Mesothelial cell of epicardium (in vitro differentiated cells): Measurements from ENCODE around the gene SMYD1. TPM values are rescaled to one million over a fixed set of nuclear protein-coding genes. Genes with fewer than 3 reads are reported as not detected.

ENCODE experiments used
- DNase-seq, 2 experiments: peaks; one replicate each; pipeline ENCODE4 v3.0.0; 2021; ENCODE audit warnings: low spot score in 2 of 2; ENCODE audit not compliant: unreplicated experiment in 2 of 2
- H3K27ac Mint-ChIP-seq: 2 replicates; pipeline ENCODE4 v1.8.0; 2021; ENCODE audit warnings: mixed read lengths
- H3K27me3 Mint-ChIP-seq: 2 replicates; pipeline ENCODE4 v1.8.0; 2021; ENCODE audit warnings: low read depth, mixed read lengths
- H3K36me3 Mint-ChIP-seq: 2 replicates; pipeline ENCODE4 v1.8.0; 2021; ENCODE audit warnings: mixed read lengths
- H3K4me1 Mint-ChIP-seq: 2 replicates; pipeline ENCODE4 v1.8.0; 2021; ENCODE audit warnings: mixed read lengths
- H3K4me3 Mint-ChIP-seq: 2 replicates; pipeline ENCODE4 v1.8.0; 2021; ENCODE audit warnings: mild to moderate bottlenecking, moderate library complexity, mixed read lengths
- H3K9me3 Mint-ChIP-seq: 2 replicates; pipeline ENCODE4 v1.8.0; 2021; ENCODE audit warnings: mixed read lengths
- total RNA-seq: library from RNA; stranded (reverse); gene quantifications from 3 replicates; pipeline ENCODE4 v1.2.1, GENCODE V29; 2021
- TF ChIP-seq, protein P1 (sequence below): fragments of 200-600 bp; sonication (generic); IDR thresholded peaks from one replicate; pipeline ENCODE4 v1.5.0; 2021; ENCODE audit warnings: antibody characterized with exemption; ENCODE audit not compliant: unreplicated experiment

Gene SMYD1
- total RNA-seq, 1 donor from 2014 or later = not detected

DNA sequence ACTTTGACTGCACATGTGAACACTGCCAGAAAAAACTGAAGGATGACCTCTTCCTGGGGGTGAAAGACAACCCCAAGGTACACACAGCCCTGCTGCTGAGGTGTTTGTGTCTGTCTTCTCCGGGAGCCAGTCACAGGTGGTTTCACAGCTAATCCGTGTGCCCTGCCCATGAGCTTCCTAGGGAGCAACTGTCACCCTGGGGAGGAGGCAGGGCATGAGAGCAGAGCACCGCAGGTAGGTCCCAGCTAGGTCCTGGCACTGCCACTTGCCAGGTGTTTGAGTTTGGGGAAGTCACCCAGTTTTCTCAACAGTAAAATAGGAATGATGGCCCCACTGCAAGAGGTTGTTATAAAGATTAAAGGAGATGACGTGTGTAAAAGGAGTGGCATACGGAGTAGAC is 29.1 kb downstream of the SMYD1 start:
- TF ChIP-seq, protein P1, sequence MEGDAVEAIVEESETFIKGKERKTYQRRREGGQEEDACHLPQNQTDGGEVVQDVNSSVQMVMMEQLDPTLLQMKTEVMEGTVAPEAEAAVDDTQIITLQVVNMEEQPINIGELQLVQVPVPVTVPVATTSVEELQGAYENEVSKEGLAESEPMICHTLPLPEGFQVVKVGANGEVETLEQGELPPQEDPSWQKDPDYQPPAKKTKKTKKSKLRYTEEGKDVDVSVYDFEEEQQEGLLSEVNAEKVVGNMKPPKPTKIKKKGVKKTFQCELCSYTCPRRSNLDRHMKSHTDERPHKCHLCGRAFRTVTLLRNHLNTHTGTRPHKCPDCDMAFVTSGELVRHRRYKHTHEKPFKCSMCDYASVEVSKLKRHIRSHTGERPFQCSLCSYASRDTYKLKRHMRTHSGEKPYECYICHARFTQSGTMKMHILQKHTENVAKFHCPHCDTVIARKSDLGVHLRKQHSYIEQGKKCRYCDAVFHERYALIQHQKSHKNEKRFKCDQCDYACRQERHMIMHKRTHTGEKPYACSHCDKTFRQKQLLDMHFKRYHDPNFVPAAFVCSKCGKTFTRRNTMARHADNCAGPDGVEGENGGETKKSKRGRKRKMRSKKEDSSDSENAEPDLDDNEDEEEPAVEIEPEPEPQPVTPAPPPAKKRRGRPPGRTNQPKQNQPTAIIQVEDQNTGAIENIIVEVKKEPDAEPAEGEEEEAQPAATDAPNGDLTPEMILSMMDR = no peak
- Mint-ChIP-seq H3K4me3 (no peak overlapping the region), H3K9me3 (no peaks in the 10 kb centered on the region), H3K36me3 (no peaks in the 10 kb centered on the region), H3K4me1 (no peaks in the 10 kb centered on the region), H3K27ac (no peak overlapping the region), H3K27me3 (peaks cover 13% of the 10 kb centered on the region)
- no peak for DNase-seq

DNA sequence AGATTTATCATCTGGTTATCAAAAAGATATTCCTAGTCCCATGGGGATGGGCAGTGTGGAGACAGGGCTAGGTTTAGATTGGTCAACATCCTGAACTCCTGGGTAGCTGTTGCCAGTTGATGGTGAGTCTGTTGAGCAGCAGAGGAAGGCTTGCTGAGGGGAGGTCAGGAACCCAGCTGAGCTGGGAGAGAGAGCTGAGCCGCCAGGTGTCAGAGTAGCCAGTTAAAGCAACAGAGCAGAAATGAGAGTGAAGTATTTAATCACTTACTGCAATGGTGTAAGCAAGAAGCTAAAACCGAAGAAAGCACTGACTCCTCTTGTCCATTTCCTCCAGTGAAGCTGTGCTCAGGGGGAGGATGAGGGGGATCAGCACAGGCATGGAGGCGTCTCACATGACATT is 29.6 kb downstream of the SMYD1 start:
- H3K4me3 Mint-ChIP-seq = no peak overlapping the region
- TF ChIP-seq, protein P1 = no peak
- no peak overlapping the region for H3K27ac Mint-ChIP-seq
- H3K27me3 Mint-ChIP-seq = peaks cover 13% of the 10 kb centered on the region
- H3K4me1 Mint-ChIP-seq = no peaks in the 10 kb centered on the region
- no peaks in the 10 kb centered on the region for H3K9me3 Mint-ChIP-seq
- no peak for DNase-seq
- no peaks in the 10 kb centered on the region for H3K36me3 Mint-ChIP-seq

DNA sequence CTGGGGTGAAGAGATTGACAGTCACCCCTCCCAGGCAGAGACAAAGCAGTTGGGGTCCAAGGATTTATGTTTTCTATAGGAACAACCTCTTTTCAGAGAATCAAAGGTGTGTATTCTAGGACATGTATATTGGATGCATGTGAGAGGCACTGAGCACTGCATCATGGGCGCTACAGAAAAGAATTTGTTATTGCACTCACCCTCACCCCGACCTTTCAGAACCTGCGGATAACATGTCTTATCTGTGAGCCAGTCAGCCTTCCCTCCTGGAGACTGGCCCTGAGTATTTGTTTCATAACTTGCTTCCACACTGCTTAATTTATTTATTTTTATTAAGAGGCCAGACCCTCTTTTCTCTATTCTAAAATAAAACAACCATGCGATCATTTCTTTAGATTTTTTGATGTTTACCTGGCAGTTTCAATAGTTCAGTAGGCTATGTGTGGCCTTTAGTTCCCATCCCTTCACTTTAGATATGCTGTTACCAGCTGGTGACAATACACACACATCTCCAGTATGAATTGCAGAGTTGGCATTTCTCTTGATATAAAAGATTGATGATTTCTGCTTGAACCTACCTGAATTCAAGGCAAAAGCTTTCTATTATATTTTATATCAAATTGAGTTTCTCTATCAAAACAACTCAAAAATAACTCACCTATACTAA is 30.4 kb downstream of the SMYD1 start:
- TF ChIP-seq, protein P1 = no peak
- no peaks in the 10 kb centered on the region for H3K4me1 Mint-ChIP-seq
- DNase-seq = no peak
- H3K36me3 Mint-ChIP-seq = no peaks in the 10 kb centered on the region
- no peak overlapping the region for H3K4me3 Mint-ChIP-seq
- peaks cover 21% of the 10 kb centered on the region for H3K27me3 Mint-ChIP-seq
- no peak overlapping the region for H3K27ac Mint-ChIP-seq
- no peaks in the 10 kb centered on the region for H3K9me3 Mint-ChIP-seq

DNA sequence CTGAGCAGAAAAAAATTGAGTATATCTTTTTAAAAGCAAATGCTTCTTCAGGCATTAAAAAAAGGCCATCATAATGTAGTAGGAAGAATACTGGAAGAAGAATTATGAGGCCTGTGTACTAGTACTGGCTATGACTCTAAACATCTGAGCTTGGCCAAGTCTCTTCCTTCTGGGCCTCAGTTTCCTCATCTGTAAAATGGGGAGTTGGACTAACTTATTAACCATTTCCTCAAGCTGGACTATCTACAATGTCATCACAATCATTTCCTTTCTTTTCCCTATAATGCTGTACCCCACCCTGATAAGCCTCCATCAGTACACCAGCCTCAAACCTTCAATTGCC is 30.9 kb downstream of the SMYD1 start:
- TF ChIP-seq, protein P1 = no peak

DNA sequence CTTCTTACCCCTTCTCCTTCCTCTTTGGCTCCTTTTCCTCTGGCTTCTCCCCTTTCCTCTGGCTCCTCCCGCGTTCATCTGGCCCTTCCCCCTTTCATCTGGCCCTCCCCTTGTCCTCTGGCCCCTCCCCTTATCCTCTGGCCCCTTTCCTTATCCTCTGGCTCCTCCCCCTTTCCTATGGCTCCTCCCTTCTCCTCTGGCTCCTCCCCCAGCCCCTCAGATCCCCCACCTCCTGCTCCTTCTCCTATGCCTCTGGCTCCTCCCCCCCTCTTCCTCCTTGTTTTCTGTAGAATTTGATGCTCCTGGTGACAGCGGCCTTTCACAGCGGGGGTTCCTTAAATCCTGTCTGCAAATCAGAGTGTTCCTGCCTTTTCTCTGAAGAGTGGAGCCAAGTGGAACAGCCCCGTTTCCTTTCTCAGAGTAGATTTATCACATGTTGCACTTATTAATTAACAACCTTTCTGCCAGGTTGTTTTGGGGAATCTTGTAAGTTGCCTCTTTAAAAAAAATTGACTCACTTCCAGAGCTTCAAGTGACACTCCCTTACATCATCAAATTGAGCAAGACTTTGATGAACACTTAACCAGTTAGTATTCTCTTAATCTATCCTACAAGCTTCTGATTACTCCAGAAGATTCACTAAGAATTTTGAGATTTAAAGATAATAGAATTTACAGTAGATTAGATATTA is 32.3 kb downstream of the SMYD1 start:
- no peak for DNase-seq
- Mint-ChIP-seq H3K27me3 (peaks cover 23% of the 10 kb centered on the region), H3K4me1 (no peaks in the 10 kb centered on the region), H3K4me3 (no peak overlapping the region), H3K9me3 (no peaks in the 10 kb centered on the region), H3K36me3 (no peaks in the 10 kb centered on the region), H3K27ac (no peak overlapping the region)
- TF ChIP-seq, protein P1 = no peak

More for the DNA sequence above, 30.9 kb downstream of the SMYD1 start:
- Mint-ChIP-seq H3K9me3 (no peaks in the 10 kb centered on the region), H3K4me3 (no peak overlapping the region), H3K4me1 (no peaks in the 10 kb centered on the region), H3K27me3 (peaks cover 23% of the 10 kb centered on the region), H3K27ac (no peak overlapping the region), H3K36me3 (no peaks in the 10 kb centered on the region)
- no peak for DNase-seq
